ENCODE data around the gene CCDC188. TPM values are rescaled to one million over a fixed set of nuclear protein-coding genes. Genes with fewer than 3 reads are reported as not detected.
A peak's percentile ranks its signal among the peaks of the same experiment; 100 is the strongest.

CCDC188 gene
- total and polyA plus RNA-seq, 2 of the 8 experiments (the other 6 are each of a cell fraction or from before 2014, with no cell fraction given) = not detected

GRCh38 chr22:20130731-20131596 lies 19.9 kb downstream of the CCDC188 start:
- Histone ChIP-seq H3K4me1 (replicated peaks in 1 of 4; ENCODE audit: control insufficient read depth in 3 of 4, insufficient read depth in 4 of 4, low read length in 3 of 4) (peaks cover 0 to 12% (median 7%) of the 10 kb centered on the region in 4 experiments; a peak in 4 of 7 replicates), H3K27ac (ENCODE audit: low read depth, low read length) (no peak overlapping the region; the same call in 1 of the 2 replicates), H3K56ac (replicated peaks; ENCODE audit: insufficient read length, low read depth, low read length) (peak overlapping the region; percentile 59), H3K23ac (ENCODE audit: insufficient read length) (no peak overlapping the region), H3K79me1 (ENCODE audit: low read depth, low read length) (peaks cover 7% of the 10 kb centered on the region), H2AFZ (ENCODE audit: low read length) (peak overlapping the region; percentile 60; the same call in 1 of the 2 replicates), H4K5ac (ENCODE audit: insufficient read length, low read depth, low read length) (peak overlapping the region; percentile 26), H2AK5ac (ENCODE audit: low read depth, low read length) (0 out of 2 replicates have a peak overlapping the region, but pooled peaks have one; percentile 33), H4K20me1 (replicated peaks in 1 of 2; ENCODE audit: control insufficient read depth in 1 of 2, insufficient read depth in 2 of 2, low read length in 2 of 2) (peaks cover 11 to 29% of the 10 kb centered on the region in 2 experiments), H2BK5ac (ENCODE audit: low read depth, low read length) (no peak overlapping the region), H3K4me2 (ENCODE audit: insufficient read depth in 1 of 2, low read depth in 2 of 2, low read length in 2 of 2) (peak overlapping the region; percentile 58 to 67), H3K36me3 (ENCODE audit: control insufficient read depth in 2 of 4, insufficient read depth in 4 of 4, low read length in 3 of 4) (peaks cover 8 to 22% (median 11%) of the 10 kb centered on the region in 4 experiments; a peak in 6 of 8 replicates), H2BK120ac (replicated peaks; ENCODE audit: low read depth, low read length) (no peak overlapping the region), H2BK15ac (ENCODE audit: low read length) (peak overlapping the region; percentile 84), H2BK12ac (ENCODE audit: low read depth, low read length) (no peak overlapping the region), H3K18ac (ENCODE audit: extremely low read depth, low read length) (no peak overlapping the region; the same call in 1 of the 2 replicates), H3K14ac (ENCODE audit: insufficient read length) (no peak overlapping the region), H3K23me2 (ENCODE audit: low read depth, low read length) (peaks cover 7% of the 10 kb centered on the region; the same call in 1 of the 2 replicates), H3K9ac (replicated peaks in 1 of 4; ENCODE audit: extremely low read depth in 1 of 4, low read depth in 3 of 4, low read length in 3 of 4) (no peak overlapping the region), H4K91ac (replicated peaks; ENCODE audit: insufficient read length, low read length) (no peak overlapping the region), H3K4me3 (ENCODE audit: extremely low read depth in 1 of 4, insufficient read depth in 2 of 4, low read depth in 3 of 4, low read length in 4 of 4) (peak overlapping the region; percentile 47 to 76 (median 54)), H2BK20ac (ENCODE audit: low read length) (no peak overlapping the region), H3K79me2 (ENCODE audit: control insufficient read depth in 1 of 2, insufficient read depth in 2 of 2, low read length in 2 of 2) (peaks cover 0 to 8% of the 10 kb centered on the region in 2 experiments; a peak in 1 of 4 replicates), H3K9me3 (ENCODE audit: insufficient read depth in 2 of 2, low read depth in 1 of 2, low read length in 1 of 2) (no peaks in the 10 kb centered on the region), H3K27me3 (replicated peaks in 1 of 4; ENCODE audit: control insufficient read depth in 3 of 4, extremely low read depth in 1 of 4, insufficient read depth in 3 of 4, low read length in 3 of 4) (no peaks in the 10 kb centered on the region; a peak in 2 of 7 replicates), H3K4ac (replicated peaks; ENCODE audit: insufficient read length, low read depth, low read length) (peak overlapping the region; percentile 13), H4K8ac (ENCODE audit: extremely low read depth, insufficient read depth, low read length) (no peak overlapping the region; the same call in 1 of the 2 replicates)
- DNase-seq (ENCODE audit: low read depth in 1 of 2, low spot score in 2 of 2) (peak in 1 of 2 experiments; percentile 82), FAIRE-seq (no peak)
- POLR2A ChIA-PET (ENCODE audit: partially characterized antibody) = interaction anchor here (0.6 to 8.3 kb wide), 11 partner anchors 7 to 154 kb away, joined by 3 to 223 read pairs (median 8); partner anchors contain the start of genes RANBP1 and TRMT2A
- CTCF ChIA-PET (ENCODE audit: partially characterized antibody) = interaction anchor here (1.0 to 2.6 kb wide), 7 partner anchors 10 to 163 kb away, joined by 3 to 18 read pairs (median 4); partner anchors contain the start of gene RANBP1
- 14% methylated on average over 41 of the region's 70 CpGs; no CpG with 5 or more reads in 1 of the 2 experiments for WGBS, 2 experiments (ENCODE audit: extremely low coverage in 1 of 2, insufficient coverage in 1 of 2, insufficient read length in 1 of 2, insufficient replicate concordance in 2 of 2, low coverage in 1 of 2, low lambda C conversion rate in 2 of 2, missing lambda C conversion rate in 1 of 2)
- TF ChIP-seq CHD1 (IDR thresholded peaks at IDR 0.05; ENCODE audit: low read depth, low read length) (no peak), TAF1 (IDR thresholded peaks at IDR 0.05; ENCODE audit: low read depth, low read length) (0 out of 2 replicates have a peak, but pooled peaks have one; percentile 19), MAX (IDR thresholded peaks at IDR 0.05) (no peak), JUN (IDR thresholded peaks at IDR 0.05; ENCODE audit: low read depth, low read length) (no peak), PHF8 (conservative IDR thresholded peaks at IDR 0.05; ENCODE audit: low read depth, low read length) (0 out of 2 replicates have a peak, but pooled peaks have one; percentile 25), SRF (IDR thresholded peaks at IDR 0.05; ENCODE audit: low read depth, low read length) (no peak), CREB1 (IDR thresholded peaks at IDR 0.05) (no peak), ZNF274 (IDR thresholded peaks at IDR 0.05; ENCODE audit: borderline replicate concordance, extremely low read depth, low read length) (no peak), SP2 (IDR thresholded peaks at IDR 0.05; ENCODE audit: low read length) (no peak), CHD2 (IDR thresholded peaks at IDR 0.05; ENCODE audit: low read length) (no peak), SIN3A (conservative IDR thresholded peaks at IDR 0.05 in 1 of 2, IDR thresholded peaks at IDR 0.05 in 1 of 2; ENCODE audit: low read depth in 1 of 2, low read length in 2 of 2) (peak in 1 of 2 experiments; percentile 31; a peak in 1 of 4 replicates)
